GM21390 (cell line): ENCODE results near the gene WNT2B.

Experiments
- ATAC-seq: cut with Tn5 transposase; IDR thresholded peaks from one replicate; pipeline ENCODE4 v1.9.1; 2021; ENCODE audit not compliant: unreplicated experiment

WNT2B gene

DNA sequence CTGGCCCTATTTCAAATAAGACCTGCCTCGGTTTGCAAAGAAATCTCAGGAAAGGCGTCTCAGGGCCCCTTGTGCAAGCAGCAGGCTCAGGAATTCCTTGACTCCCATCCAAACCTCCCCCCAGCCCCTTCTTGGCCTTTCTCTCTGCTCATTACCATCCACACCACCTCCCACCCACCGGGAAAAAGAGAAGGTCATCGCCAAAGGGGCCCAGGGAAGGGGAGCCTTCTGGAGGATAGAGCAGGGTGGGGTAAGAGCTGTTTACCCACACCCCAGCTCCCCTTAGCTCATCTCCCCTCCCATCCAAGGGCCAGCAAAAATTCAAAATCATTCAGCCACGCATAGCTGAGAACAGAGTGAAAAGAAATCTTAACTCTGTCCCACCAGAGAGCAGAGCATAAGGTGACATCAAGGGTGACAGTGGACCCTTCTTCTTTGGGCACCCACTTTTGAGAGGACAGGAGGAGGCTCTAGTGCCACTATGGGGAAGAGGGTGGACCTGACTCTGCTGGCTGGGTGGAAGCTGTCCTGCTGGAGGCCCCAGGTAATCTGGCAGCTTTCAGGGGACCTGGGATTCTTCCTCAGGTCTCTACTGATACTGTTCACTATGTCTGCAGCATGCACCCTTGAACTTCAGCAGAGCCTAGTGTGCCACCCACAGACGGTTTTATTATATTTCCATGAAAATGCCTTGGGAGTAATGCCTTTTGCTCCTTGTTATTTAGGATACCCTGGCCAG lies 3.9 kb upstream of the WNT2B start:
- no peak for ATAC-seq

- ATAC-seq: no peak
Measured at GRCh38 chr1:112505400-112505785, 3.4 kb upstream of the WNT2B start.

GRCh38 chr1:112505878-112506277 lies 2.9 kb upstream of the WNT2B start:
- ATAC-seq: no peak

- ATAC-seq: no peak
Measured at GRCh38 chr1:112506306-112506705, 2.5 kb upstream of the WNT2B start.

- no peak for ATAC-seq
Measured at GRCh38 chr1:112506731-112507130, 2.0 kb upstream of the WNT2B start.

- ATAC-seq: no peak
Measured at GRCh38 chr1:112507336-112507735, 1.4 kb upstream of the WNT2B start.

DNA sequence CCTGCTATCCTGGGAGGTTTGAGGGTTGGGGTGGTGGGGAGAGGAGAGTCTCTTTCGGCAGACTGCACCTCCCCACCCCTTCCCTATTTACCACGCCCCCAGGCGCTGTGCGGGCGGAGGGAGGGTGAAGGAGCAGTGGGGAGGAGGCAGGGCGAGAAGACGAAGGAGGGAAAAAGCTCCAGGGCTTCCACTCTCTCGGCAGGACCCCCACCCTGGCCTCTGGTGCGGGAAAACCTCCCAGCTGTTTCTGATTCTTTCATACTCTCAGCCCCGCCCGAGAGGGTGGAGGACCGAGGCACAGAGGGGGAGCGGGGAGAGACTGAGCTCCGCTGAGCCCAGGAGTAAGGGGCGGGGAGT lies 866 bp upstream of the WNT2B start:
- ATAC-seq: no peak

DNA sequence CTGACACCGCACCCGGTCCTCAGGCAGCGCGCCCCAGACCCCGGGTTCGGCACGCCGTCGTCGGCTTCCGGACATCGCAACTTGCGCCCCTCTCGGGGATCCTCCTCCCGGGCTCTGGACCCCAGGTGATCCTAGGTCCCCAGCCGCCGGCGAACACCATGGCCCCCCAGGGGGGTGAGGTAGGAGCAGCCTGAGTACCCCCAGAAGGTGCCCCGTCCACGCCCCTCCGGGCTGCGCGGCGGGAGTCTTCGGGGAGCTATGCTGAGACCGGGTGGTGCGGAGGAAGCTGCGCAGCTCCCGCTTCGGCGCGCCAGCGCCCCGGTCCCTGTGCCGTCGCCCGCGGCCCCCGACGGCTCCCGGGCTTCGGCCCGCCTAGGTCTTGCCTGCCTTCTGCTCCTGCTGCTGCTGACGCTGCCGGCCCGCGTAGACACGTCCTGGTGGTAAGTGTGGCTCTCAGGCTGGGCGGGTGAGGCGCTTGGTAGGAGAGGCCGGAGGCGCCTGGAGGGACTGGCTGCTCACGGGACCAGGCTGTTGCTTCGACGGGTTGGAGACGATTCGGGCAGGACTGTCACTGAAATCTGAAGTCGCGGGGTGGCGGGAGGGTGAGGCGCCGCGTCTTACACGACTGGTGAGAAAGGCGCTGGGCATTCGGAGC lies 367 bp downstream of the WNT2B start:
- no peak for ATAC-seq

DNA sequence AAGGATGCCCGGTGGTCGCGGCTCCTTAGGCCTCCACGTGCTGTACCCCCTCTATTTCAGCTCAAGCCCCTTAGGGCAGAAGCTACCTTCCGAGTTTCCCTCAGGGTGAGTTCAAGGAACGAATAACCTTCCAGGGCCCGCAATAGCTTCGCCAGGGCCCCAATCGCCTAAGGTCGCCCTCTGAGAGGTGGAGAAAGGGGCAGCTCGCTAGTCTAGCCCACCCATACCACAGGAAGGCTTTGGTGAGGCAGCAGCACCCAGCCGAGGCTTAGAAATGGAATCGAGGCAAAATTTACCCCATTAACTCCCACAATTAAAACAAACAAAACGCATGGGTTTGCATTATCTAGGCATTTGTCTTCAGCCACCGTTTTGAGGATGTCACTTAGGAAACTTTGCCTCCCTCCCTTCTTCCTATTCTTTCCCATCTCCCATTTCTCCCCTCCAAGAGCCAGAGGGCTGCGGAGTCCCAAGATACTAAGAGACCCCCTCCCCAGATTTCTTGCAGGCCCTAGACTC lies 954 bp downstream of the WNT2B start:
- ATAC-seq: no peak

DNA sequence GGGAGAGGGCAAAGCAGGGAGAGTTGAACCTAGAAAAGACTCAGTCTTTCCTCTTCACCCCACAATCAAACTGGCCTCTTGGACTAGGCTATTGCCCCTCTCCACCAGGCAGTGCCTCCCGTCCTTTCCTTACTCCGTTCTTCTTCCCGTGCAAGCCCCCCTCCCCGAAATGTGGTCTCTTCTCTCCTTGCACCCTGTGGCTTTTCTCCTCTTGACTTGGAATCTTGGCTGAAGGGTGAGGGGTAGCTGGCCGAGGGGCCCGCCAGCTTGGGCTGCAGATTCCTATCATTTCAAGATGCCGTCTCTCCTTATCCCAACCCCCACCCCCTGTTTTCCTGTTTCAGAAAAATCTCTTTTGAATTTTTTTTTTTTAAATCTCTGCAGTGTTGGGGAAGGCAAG lies 1.6 kb downstream of the WNT2B start:
- no peak for ATAC-seq

- ATAC-seq: no peak
Measured at GRCh38 chr1:112511897-112512296, 3.1 kb downstream of the WNT2B start.

GRCh38 chr1:112513112-112513870 lies 4.5 kb downstream of the WNT2B start:
- no peak for ATAC-seq

DNA sequence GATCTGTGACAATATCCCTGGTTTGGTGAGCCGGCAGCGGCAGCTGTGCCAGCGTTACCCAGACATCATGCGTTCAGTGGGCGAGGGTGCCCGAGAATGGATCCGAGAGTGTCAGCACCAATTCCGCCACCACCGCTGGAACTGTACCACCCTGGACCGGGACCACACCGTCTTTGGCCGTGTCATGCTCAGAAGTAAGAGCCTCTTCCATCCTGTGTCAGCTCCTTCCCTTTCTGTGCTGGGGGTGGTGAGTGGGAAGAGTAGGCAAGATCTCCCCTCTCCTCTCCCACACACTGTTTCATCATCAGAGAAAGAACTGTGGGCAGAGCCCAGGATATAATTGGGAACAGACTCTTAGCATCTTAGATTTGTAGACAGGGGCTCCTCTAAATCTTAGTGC lies 6.1 kb downstream of the WNT2B start:
- ATAC-seq: no peak

GRCh38 chr1:112515311-112516009 lies 6.7 kb downstream of the WNT2B start:
- ATAC-seq: no peak

GRCh38 chr1:112516141-112516540 lies 7.4 kb downstream of the WNT2B start:
- no peak for ATAC-seq

DNA sequence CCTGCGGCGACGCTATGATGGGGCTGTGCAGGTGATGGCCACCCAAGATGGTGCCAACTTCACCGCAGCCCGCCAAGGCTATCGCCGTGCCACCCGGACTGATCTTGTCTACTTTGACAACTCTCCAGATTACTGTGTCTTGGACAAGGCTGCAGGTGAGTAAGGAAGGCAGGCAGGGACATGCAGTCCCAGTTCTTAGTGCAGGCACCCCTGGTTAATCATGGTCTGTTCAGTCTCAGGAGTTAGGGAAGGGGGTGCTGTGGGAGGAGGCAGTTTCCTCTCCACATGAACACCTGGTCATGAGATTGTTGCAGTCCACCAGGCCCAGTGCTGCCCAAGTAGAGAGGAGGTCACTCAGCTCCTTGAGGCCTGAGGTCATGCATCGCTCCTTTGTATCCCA lies 8.5 kb downstream of the WNT2B start:
- ATAC-seq: no peak

DNA sequence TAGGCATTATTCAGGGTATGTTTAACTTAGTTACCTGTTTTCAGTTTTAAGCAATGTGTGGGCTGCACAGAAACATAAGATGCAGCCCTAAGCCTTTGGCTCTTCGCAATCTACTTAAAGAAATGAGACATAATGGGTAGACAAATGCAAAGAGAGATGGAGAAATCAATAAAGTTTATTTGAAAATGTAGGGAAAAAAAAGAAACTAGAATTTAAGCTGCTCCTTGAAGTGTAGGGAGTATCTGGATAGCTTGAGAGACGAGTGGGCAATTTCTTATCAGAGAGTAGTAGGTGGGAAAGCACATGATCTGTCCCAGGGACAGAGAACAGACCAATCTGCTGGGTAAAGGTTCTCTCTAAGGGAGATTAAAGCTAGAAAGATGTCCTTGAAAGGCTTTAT lies 8.9 kb downstream of the WNT2B start:
- ATAC-seq: no peak

DNA sequence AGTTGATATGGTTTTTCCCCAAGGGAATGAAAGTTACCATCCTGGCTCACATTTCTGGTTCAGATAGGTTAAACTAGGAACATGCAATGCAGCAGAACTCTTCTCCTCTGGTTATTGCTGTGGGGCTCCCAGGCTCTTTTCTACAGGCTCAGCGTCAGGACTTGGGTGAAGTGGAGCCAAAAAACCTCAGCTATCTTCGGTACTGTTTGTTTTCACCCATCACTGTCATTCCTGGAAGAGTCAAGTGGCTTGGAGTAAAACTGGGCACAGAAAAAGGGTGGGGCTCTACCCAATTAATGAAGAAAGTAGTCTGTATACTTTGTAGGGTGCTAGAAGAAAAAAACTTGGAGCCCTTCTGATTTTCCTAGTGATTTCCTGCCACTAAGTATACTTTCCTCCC lies 9.4 kb downstream of the WNT2B start:
- no peak for ATAC-seq

- ATAC-seq: no peak
Measured at GRCh38 chr1:112520166-112520565, 11.4 kb downstream of the WNT2B start.

DNA sequence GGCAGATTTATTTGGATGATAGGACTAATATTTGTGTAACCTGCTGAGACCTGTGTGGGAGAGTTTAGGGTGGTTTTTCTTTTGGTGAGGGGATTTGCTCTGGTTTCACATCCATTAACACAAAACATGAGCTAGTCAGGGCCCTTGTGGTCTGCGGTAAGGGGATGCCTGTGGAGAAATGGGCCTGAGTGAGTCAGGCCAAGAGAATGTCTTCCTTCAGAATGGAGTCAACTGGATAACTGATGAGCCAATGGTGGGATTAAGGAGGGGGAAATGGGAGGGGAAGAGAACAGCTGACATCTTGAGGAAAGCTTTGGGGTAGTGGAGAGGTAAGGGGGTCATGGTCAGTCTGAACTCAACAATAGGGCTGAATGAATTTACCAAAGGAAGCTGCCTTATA lies 13.9 kb downstream of the WNT2B start:
- no peak for ATAC-seq

GRCh38 chr1:112524251-112524650 lies 15.5 kb downstream of the WNT2B start:
- no peak for ATAC-seq
